ENCODE measurements around the gene ADARB2.
"Not testable (repeated sequence)": the region's sequence is repeated elsewhere in the genome, so short reads cannot be mapped to it uniquely, and the experiment has no call there.

Gene ADARB2

DNA sequence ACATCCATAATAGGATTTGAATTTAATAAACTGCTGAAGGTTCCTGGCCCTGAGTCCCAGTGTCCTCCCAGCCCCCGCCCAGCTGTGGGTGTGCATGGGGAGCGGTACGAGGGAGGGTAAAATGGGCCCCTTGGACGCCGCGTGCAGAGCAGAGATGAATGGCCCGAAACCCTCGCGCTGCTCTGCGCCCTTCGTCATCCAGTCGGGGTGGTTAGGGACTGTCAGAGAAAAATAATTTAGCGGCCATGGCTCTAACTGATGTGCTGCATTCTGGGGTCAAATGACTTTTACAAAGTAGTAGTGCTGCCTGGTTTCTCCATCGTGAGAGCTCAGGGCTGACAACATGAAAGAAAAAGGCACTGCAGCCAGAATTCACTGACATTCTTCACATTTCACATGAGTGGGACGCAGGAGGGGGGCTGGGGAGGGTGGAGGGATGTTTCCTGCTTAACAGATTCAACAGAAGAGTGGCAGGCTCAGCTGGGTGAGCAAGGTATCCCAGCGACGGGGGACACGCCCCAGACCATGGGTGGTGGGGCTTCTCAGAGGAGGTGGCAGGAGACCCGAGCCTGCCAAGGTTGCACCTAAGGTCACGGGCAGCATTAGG is 376.7 kb downstream of the ADARB2 start:
- DNase-seq = no peak

DNA sequence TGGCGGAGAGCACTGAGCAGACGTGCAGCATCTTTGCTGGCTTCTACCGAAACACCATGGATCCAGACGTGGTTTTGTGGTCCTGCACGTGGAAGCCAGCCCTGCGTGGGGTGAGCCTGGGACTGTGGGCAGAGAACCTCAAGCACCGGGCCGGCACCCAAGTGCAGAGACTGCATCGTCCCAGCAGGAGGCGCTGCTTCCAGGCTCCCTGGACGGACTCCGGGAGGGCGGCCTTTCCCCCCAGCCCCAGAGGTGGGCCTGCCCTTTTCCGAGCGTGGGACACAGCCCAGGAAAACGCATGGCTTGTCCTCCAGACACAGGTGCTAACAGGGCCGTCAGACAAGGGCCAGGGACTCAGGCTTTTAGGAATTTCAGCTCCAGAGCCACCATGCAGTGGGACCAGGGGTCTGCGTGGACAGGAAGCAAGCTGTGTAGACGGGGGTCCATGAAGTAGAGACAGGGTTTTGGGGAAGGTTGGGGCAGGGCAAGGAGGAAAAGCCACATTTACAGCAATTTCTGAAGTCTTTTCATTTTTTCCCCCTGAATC is 377.2 kb downstream of the ADARB2 start:
- DNase-seq = no peak

DNA sequence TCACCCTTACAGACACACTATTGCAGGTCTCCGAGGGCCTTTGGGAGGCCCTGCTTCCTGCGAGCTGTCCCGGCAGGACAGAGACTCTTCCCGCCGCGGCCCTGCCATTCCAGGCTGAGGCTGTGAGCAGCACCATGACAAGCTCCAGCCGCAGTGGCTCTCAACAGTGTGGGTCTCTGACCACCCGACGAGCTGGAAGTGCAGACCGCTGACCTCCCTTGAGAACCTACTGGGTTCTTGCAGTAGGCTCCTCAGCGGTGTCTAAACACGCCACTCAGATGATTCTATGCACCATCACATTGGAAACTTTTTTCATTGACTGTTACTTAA is 377.7 kb downstream of the ADARB2 start:
- DNase-seq = no peak

DNA sequence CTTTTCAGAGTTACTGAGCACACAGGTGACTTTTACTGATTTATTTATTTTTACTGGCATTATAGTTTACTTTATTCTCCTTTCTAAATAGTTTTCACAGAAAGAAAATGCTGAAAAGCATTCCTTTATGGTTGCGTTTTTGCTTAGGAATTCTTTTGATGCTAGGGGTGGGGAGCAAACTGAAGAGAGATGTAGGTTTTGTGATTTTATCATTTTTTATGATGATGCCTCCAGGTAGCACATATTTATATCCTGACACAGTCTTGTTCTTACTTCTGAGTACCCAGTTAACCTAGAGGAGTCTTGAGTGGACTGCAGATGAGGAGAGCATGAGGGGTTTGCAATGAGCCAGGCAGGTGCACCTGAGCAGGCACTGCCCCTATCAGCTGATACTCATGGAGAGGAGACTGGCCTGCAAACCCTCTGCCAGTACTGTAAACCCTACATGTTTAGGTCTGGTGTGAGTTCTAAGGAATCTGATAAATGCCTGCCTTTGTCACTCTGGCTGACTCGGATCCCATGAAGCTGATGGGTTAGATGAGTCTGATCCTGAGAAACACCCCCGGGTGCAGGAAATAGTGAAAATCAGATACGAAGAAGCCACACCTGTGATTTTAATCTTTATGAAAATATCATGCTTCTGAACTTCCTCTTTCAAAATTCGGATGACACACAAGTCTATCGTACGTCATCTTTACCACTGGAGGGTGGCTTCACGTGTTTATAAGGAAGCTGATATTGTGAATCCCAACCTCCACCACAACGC is 378.3 kb downstream of the ADARB2 start:
- no peak for DNase-seq

DNA sequence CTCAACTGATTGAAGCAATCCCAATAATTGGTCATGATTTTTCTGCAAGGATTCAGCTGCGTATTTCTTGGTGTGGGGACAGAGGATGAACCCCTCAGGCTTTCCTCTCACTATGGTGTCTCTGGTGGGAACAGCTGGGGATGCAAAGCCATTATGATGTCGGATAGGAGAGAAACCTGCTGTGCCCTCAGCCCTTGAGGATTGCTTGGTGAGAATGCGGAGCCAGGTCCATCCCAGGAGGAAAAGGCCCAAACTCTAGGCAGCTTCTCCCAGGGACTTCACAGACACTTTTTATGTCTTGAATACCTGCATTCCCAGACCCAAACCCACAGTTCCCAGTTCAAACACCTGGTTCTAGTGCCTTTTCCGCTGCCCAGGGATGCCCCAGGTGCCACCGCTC is 379.2 kb downstream of the ADARB2 start:
- no peak for DNase-seq

DNA sequence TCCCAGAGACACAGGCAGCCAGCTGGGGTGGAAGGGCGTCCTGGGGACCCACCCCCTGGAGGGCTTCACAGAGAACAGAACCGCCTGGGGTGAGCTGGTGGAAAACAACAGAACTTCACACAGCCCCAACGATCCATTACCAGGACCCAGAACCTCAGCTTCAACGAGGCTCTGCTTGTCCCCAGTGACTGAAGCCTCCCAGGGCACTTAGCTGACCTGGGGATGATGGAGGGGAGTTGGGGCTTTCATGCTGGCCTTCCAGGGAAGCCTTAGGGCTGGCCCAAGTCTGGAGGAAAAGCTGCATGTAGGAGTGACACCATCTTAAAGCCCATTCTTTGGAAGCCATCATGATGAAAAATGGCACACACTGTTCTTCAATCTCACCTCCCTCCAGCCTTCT is 381.0 kb downstream of the ADARB2 start:
- DNase-seq = no peak

DNA sequence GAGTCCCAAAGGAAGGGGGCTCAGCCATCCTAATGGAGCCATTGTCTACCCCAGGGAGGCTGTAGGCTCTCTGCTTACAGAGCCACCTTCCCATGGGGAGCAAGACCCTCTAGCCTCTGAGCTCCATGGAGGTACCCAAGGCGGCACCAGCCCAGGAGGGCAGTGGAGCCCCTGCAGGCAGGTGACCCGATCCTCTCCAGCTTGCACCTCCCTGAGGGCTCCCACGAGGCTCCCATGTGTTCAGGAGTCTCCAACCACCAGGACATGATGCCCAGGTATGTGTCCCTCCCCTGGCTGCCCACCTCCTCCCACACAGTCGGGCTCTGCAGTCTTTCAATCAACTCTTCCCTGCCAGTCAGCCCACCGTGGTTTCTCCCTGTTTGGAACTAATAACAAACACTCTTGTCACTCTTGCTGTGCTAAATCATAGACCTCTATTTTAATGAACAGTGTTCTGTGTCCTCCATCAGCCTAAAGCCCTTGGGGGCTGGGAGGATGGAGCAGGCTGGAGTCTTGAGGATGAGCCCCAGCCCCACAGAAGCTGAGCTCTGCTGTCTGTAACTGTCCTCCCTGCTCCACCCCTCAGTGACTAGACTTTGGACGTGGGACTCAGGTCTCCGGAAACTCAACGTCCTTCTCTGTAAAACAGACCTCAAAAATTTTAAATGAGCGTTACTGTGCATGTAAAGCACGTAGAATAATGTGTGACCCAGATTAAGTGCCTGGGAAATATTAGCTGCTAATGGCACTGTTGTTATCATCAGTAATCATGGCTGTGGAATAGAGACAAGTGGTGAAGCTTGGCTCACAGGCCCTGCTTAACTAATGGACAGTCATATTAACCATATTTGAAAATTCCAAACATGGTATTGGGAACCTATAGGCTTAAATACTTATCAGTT is 382.3 kb downstream of the ADARB2 start:
- DNase-seq = no peak

DNA sequence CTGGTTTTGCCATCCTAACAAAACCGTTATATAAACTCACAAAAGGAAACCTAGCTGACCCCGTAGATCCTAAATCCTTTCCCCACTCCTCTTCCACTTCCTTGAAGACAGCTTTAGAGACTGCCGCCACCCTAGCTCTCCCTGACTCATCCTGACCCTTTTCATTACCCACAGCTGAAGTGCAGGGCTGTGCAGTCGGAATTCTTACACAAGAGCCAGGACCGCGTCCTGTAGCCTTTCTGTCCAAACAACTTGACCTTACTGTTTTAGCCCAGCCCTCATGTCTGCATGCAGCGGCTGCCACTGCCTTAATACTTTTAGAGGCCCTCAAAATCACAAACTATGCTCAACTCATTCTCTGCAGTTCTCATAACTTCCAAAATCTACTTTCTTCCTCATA is 385.0 kb downstream of the ADARB2 start:
- DNase-seq = not testable (repeated sequence)

DNA sequence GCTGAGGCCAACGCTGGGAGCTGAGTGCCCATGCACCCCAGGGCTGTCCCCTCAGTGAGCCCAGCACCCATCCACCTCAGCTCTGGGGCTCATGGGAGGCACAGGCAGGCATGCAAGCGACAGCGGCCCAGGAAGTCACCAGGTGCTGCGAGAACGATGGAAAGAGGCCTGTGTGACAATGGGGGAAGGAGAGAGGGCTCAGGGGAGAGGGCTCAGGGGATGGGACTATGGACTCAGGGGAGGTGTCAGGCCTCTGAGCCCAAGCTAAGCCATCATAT is 388.6 kb downstream of the ADARB2 start:
- no peak for DNase-seq

DNA sequence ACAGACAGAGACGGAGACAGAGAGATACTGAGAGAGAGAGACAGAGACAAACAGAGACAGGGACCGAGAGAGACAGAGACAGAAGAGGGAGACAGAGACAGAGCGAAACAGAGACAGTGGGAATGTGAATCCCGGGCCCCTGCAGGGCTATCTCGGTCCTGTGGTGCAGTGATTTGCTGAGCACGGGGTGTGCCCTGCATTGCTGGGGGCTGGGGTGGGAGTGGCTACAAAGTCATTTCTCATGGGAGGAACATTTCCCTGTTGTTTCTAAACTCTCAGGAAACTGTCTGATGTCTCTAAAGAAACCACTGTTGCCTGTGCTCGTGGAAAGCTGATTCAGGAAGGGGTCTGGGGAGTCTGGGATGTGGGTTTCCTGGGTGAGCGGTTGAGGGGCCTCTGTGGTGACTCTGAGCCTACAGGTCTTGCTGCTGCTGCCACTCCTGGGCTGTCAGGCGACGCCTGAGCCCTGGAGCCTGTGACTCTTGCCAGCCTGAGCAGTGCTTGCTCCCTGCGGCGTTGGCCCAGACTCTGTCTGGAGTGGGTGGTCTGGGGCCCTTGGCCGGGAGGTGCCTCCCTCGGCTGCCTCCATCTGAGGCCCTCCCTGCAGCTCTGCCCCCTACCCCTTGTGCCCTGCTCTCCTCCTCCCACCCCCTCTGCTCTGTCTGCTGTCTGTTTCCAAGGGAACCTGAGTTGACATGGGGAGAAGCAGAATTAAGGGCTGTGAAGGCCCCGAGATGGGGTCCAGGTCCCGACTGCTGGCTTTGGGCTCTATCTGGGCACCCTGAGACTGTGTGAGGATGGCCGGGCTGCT is 389.2 kb downstream of the ADARB2 start:
- no peak for DNase-seq

DNA sequence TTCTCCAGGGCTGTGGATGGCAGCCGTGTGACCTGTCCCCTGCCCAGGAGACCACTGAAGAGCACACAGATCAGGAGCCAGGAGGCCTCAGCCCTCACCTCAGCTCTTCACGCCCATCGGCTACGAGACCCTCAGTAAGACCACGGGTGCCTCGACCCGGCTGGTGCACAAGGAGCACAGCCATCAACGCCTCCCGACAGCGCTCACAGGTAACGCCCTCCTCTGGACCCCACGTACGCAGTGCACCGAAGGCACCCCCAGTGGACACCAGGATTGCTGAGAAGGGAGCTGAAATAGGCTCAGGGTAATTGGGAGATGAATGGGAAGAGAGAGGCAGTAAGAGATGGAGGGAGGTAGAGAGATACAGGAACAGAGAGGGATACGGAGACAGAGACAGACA is 389.8 kb downstream of the ADARB2 start:
- DNase-seq = no peak

DNA sequence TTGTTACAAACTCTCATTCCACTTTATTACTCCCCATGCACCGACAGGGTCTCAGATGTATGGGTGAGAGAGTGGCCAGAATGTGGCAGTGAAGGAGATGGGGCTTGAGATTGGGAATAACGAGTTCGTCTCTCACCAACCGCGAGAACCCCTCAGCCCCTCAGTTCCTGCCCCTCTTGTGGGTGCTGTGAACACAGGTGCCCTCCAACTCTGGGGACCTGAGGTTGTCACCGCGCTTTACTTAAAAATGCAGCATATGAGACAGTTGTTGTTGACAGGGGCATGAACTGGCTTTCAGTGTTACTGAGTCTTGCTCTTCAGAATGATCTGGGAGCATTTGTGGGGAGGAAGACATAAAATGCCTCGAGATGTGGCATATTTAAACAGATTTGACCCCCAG is 391.1 kb downstream of the ADARB2 start:
- DNase-seq = no peak

DNA sequence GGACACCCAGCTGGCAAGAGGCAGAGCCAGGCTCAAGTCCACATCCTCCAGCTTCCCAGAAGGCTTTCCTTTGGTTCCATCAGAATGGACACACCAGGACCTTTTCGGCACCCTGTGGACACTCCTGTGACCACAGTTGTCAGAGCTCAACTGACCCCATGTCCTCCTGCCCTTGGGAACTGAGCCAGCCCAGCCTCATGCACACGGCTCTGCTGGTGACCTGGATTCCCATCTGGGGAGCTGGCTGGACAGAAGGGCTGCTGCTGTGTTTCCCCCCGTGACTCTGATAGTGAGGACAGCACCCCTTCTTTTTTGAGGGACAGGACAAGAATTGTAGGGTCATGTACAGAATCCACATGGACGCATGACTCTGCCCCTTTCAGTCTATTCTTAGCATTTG is 392.0 kb downstream of the ADARB2 start:
- DNase-seq = no peak

DNA sequence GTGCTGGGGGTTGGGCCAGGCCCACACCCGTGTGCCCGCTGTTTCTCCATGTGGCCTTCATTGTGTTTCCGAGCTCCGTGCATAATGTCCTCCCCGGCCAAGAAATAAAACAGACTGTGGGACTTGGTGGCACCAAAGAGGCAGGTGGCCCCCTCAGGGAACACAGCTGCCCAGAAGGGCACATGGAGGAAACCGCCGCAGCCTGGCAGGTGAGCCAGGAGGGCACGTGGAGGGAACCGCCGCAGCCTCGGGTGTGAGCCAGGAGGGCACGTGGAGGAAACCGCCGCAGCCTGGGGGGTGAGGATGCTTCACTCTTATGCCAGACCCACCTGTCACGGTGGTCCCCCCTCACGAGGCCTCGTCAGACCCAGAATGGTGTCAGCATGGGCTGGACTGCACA is 392.5 kb downstream of the ADARB2 start:
- no peak for DNase-seq

DNA sequence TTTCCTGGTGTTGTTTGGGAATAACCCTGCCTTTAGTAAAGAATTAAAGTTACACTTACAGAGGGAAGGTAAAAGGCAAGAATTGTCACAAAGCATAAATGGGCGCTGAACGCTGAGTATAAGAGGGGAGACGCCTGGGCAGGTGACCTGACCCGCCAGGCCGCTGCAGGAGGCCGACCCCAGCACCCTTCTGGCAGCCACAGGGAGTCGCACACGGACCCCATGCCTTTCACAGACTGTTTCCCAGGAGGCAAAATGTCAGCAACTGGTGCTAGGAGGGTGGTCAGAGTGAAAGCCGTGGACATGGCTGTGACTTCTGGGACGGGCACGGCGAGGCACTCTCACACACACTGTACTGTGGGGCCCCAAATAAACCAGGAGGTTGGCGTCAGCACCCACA is 392.9 kb downstream of the ADARB2 start:
- no peak for DNase-seq

DNA sequence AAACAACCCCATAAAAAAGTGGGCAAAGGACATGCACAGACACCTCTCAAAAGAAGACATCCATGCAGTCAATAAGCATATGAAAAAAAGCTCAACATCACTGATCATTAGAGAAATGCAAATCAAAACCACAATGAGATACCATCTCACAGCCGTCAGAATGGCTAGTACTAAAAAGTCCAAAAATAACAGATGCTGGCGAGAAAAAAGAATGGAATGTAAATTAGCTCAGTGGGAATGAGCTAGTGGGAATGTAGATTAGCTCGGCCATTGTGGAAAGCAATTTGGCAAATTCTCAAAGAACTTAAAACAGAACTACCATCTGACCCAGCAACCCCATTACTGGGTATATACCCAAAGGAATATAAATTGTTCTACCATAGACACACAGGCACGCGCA is 394.1 kb downstream of the ADARB2 start:
- DNase-seq = no peak

DNA sequence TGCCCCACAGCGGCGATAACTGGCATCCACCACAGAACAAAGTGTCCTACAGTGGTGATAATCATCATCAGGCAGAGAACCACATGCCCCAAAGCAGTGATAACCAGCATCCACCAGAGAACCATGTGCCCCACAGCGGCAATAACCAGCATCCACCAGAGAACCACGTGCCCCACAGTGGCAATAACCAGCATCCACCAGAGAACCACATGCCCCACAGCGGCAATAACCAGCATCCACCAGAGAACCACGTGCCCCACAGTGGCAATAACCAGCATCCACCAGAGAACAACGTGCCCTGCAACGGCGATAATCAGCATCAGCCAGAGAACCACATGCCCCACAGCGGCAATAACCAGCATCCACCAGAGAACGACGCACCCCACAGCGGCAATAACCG is 396.3 kb downstream of the ADARB2 start:
- not testable (repeated sequence) for DNase-seq

DNA sequence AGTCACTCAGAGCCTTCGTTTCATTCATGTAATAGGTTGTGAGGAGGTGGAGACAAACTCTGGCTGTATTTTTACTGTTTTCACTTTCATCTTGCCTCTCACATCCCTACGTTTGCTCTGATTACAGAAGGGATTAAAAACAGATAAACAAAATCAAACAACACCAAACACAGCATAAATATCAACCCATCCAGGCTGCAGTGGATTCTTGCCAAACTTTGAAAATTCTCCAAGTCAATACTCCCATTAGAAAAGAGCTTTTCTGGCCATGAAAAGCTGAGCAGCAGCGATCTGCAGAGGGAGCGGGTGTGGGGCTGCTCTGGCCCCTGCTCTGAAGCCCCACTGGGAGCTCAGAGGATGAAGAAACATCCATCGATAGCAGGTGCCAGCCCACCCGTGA is 397.9 kb downstream of the ADARB2 start:
- DNase-seq = no peak

DNA sequence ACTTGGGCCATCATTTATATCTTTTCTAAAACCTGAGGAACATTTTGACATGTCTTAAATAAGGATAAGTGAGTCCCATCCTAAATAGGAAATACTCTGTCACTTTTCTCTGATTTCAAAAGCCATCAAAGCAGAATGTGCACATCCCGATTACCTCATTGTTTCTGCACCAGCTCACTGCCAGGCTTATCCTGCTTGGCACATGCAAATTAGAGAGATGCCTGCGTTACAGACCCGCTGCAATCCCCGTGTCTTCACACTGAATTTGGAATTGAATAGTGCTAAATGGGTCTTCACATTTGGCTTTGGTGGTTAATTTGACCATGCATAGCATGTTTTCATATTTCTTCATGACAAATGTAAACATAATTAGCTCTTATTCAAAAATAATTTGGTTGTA is 401.7 kb downstream of the ADARB2 start:
- no peak for DNase-seq

DNA sequence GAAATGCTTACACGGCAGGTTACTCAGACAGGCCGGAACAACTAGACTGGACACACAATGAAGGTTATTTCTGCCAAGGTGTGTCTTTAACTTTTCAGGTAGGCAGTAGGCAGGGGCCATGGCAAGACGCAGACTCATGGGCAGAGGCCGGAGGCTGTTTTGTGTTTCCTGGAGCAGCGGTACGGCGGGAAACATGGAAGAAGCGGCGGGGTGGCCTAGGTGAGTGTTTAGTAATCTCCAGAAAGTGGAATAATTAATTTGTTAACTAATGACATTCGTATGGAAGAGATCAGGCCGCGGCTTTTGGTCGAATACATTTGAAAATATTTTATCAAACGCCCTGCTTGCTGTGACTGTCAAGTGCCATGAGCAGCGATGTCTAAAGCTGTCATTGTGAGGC is 403.3 kb downstream of the ADARB2 start:
- no peak for DNase-seq

DNA sequence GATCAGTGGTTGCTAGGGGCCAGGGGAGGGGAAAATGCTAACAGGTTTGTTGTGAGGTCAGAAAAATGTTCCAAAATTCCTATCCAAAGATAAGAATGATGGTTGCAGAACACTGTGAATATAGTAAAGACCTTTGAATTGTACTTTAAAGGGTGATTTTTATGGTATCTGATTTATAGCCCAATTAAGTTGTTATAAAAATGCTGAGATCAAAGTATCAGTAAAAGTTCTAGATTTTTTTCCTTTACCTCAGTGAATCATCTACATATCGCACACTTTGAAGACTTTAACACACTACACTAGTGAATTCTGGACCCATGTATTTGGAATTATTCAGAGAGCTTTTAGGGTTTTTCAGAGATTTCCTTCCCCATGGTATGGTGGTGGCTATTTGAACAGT is 405.8 kb downstream of the ADARB2 start:
- no peak for DNase-seq

DNA sequence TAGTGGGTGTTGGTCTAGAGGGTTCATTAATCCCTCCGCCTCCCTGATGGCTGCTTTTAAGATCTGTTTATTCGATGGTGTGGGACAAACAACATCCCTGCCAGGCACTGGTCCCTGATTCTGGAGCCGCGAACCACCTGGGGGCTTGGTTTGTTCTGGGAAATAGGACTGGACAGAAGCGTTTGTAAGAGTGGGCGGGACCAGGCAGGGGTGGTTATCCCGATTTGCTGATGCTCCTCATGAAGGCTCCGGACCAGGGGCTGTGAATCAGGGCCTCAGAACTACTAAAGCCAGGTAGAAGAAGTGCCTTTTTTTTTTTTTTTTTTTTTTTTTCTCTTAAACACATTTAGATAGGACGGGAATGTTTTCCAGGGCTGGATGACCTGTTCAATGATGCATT is 407.7 kb downstream of the ADARB2 start:
- DNase-seq = no peak

DNA sequence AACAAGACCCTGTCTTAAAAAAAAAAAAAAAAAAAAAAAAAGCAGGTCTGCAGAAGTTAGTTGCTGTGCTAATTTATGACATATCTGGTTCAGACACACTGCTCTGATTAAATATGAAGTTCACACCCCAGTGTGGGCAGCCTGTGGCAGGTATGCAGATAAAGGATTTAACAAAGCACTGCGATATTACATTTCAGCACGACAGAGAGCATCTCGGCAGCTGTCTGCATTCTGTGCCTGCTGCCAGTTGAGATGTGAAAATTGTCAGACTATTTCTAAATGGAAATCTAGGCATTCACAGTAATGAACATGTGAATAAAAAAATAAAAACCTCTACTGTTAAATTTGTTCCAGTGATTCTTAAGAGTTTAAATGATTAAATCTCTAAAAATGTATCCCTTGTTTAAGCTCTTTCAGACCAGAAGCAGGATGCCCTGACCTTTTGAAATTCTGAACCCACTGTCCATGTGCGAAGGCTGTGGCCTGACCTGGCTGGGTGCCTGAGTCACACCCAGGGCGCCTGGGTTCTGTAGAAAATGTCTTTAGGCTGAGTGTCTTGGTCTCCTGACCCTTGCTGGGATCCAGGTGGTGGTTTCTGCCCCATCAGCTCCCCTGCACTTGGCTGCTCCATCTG is 408.2 kb downstream of the ADARB2 start:
- DNase-seq = no peak
